GM20431 (cell line): ENCODE data around the gene RFXAP.

Experiments used
- in situ Hi-C: fragments of 300-500 bp; cut with MseI, MboI; formaldehyde crosslinking; loops from one replicate; pipeline ENCODE4 v1.15.0; 2020; ENCODE audit warnings: low sequenced_read_pairs; ENCODE audit not compliant: unreplicated experiment

Gene RFXAP

DNA sequence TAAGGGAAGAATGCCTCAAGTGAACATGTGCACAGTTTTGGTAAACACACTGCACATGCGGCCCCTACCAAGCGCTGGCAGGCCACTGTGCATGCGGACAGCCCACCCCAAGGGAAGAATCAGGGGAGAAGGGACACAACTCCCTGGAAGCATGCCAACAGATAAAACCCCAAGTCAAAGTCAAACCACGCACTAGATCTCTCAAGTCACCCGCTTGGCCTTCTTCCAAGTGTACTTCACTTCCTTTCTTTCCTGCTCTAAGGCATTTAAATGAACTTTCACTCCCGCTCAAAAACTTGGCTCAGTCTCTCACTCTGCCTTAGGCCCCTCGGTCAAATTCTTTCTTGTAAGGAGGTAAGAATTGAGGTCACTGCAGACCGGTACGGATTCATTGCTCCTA is 4.6 kb upstream of the RFXAP start:
- in situ Hi-C loops = no loop called here

GRCh38 chr13:36815062-36815461 is 4.0 kb upstream of the RFXAP start:
- in situ Hi-C loops = no loop called here

DNA sequence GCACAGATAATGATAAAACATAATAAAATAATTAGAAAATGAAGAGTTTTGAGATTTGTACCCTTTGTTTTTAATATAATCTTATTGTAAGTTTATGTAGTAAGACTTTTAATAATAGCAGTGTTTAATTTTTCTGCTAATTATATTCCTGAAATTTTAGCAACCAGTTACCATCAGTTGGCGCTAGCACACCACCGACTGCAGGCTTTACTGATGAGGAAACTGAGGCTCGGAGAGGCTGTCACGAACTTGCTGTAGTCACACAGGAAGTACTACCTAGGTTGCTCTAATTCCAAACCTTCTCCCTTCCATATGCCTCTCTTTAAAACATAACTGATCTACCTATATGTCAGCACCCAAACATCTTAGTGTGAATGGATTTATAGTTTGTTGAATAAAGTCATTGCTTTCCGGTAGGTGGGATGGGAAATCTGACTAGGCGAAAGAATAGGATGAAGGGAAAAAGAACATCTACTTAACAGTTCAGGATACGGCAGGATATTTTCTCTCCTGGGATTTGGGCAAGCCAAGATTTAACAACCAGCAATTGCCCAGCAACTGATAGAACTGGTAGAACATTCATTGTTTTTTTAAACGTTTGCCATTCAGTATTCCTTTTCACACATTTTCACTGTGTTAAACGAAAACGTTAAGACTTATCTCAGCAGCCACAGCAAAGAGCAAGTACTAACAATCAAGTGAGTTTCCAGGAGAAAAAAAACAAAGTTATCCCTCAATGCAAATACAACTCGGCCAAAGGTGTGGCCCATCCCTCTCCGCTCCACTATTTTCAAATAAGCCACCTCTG is 822 bp upstream of the RFXAP start:
- in situ Hi-C loops = no loop called here

GRCh38 chr13:36819739-36820090 is 693 bp downstream of the RFXAP start:
- in situ Hi-C loops = no loop called here

GRCh38 chr13:36820222-36820621 is 1.2 kb downstream of the RFXAP start:
- in situ Hi-C loops = no loop called here

DNA sequence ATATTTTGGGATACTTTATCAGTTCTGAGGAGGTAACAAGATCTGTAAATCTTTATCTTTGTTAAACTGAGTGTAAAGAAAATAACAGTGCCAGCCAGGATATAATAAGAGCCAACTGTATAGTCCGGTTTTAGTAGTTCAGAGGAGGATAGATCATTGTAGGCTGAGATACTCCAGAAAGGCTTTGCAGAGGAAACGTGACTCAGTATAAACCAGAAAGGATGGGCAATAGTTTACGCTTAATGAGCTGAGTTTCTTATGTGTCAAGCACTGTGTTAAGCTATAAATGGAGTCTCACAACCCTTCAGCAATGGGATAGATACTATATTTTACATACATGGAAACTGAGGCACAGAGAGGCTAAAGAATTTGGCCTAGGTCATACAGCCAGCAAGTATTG is 3.8 kb downstream of the RFXAP start:
- in situ Hi-C loops = no loop called here

DNA sequence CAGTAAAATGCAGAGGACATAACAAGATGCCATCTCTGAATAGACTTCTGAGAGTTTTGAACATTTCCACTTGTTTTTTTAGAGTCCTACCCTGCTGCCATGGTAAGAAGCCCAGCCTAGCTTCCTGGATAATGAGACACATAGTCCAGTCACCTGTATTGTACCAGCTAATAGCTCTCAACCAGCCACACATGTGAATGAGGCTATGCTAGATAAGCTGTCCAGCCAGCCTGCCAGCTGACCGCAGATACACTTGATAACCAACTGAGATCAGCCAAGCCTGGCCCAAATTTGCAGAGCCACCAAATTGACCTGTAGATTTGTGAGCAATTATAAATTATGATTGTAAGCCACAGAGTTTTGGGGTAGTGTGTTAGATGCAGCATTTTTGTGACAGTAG is 10.7 kb downstream of the RFXAP start:
- in situ Hi-C loops = no loop called here

GRCh38 chr13:36831291-36831690 is 12.3 kb downstream of the RFXAP start:
- in situ Hi-C loops = no loop called here

- in situ Hi-C loops = no loop called here
Measured at GRCh38 chr13:36834299-36834698, 15.3 kb downstream of the RFXAP start.

DNA sequence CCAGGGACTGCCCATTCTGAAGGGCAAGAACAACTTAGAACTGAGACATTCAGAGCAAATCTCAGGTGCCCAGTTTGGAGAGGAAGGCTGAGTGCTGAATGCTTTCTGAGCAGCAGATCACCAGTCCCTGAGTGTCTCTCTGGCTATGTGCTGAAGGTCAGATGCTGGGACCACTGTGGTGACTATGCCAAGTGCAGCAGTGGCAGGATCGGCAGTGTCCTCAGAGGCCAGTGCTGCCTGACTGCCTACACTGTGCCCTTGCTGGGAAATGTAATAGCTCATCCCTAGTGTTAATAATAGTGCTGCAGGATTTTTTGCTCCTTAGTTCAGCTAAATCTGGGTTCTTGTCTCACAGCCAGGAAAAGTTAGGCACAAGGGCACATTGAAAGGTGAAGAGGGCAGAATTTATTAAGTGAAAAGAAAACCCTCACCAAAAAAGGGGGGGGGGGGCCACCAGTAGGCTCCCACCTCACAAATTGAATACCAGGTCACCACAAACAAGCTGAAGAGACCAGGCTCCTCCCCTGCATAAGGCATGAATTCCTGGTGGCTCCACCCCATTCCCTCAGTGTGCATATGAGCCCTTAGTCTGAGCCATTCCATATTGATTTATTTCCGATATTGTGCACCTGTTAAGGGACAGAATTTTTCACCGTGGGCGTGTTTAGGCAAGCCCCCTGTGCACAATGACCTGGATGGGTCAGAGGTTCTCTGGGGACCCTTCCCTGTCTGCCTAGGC is 18.5 kb downstream of the RFXAP start:
- in situ Hi-C loops = no loop called here

GRCh38 chr13:36839281-36839680 is 20.3 kb downstream of the RFXAP start:
- in situ Hi-C loops = no loop called here

DNA sequence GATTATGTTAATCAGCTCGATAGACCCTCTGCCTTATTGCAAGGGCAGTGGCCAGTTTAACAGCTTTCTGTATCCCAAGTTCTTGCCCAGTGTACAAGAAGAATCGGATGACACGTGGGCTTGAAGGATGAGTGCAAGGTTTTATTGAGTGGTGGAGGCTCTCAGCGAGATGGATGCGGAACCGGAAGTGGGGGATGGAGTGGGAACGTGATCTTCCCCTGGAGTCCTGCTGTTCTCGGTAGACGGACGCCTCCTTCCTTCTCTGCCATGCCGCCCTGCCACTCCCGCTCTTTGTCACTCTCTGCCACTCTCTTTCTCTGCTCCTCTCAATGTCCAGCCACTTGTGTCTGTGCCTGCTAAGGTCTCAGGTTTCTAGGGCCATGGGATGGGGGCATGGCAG is 21.0 kb downstream of the RFXAP start:
- in situ Hi-C loops = no loop called here

DNA sequence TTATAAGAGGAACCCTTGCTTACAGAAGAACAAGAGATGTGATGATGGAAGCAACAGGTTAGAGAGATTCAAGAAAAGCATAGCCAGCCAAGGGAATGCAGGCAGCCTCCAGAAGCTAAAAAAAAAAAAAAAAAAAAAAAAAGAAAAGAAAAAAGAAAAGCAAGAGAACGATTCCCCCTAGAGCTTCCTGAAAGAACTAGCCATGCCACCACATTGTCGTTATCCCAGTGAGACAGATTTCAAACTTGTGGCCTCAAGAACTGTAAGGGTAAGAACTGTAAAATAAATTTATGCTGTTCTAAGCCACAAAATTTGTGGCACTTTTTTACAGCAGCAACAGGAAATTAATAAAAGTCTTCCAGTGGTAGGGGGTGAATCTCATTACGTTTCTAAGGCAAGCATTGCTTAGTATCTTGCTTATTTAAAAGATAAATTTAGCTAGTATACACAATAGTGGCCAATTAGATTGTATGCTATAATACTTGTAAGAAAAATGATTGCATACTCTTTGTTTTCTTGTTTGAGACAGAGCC is 21.8 kb downstream of the RFXAP start:
- in situ Hi-C loops = no loop called here

DNA sequence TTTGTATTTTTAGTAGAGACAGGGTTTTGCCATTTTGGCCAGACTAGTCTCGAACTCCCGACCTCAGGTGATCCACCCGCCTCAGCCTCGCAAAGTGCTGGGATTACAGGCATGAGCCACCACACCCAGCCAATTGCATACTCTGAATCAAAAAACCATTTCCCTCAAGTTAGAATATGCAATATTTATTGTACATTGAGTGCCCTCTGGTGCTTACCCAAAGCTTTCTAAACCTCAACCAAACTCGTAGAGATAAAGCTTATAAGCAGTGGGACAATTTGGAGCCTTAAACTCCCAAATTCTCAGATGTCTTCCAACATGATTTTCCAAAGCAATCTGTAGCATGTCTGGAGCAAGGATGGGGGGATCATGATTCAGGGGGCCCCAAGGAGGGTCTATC is 22.4 kb downstream of the RFXAP start:
- in situ Hi-C loops = no loop called here

DNA sequence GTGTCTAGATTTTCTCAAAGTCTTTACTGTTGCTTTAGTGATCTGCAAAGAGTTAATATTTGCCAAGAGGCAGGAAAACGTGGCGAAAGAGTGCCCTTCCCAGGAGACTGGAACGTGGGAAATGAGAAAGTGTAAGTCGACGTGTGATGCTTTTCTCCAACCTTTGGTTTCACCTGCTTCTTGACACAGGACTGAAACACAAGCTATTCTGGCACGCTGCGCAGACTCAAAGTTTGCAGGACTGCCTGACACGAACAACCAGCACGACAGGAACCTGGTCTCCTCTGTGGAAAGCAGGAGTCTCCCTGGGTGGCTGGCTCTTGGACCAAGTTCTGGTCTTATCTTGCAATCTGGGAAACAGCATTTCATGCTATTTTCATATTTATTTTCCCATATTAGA is 28.6 kb downstream of the RFXAP start:
- in situ Hi-C loops = no loop called here

- in situ Hi-C loops = no loop called here
Measured at GRCh38 chr13:36848199-36848982, 29.4 kb downstream of the RFXAP start.

DNA sequence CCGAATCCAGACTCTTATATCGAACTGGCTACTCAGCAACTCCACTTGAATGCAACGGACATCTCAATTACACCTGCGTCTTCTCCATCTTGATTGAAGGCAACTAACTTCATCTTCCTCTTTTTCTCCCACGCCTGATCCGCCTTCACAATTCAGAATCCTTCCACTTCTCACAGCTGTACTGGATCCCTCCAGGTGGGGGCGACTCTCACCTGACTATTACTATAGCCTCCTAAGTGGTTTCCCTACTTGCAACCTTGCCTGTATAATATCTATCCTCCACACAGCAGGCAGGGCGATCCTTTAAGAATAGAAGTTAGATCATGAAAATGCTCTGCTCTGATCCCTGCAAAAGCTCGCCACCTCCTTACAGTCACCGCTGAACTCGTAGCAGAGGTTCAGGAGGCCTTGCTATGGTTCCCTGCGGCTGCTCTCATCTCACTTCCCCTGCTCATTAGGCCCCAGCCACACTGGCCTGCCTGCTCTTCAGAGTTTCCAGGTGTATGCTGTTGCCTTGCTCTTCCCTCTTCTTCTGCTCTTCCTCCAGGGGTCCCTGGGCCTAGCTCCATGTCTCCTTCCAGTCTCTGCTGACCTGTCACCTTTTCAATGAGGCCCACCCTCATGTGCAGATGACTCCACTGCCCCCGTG is 31.9 kb downstream of the RFXAP start:
- in situ Hi-C loops = loop anchor here (10.0 kb wide), 1 partner anchor 134 kb away; no protein-coding TSS in a partner anchor

DNA sequence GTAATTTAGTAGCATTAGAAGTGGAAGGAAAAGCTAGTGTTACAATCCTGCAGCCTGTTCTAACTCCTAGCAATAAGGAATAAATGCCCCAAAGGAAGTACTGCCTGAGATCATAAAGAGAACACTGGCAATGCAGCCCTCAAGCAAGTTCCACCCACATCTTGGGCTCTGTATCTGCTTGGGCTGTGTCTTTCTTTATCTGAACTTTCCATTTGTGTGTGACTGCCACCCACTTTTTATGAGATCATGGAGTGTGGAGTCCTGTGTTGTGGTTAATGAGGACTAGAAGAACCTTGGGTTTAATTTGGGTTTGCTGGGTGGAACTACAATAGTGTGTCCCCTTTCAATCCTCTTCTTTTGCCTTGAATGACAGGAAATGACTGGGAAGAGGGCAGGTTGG is 38.2 kb downstream of the RFXAP start:
- in situ Hi-C loops = loop anchor here (10.0 kb wide), 1 partner anchor 128 kb away; no protein-coding TSS in a partner anchor

- in situ Hi-C loops = loop anchor here (10.0 kb wide), 1 partner anchor 127 kb away; no protein-coding TSS in a partner anchor
Measured at GRCh38 chr13:36858290-36858689, 39.3 kb downstream of the RFXAP start.

GRCh38 chr13:36859259-36859658 is 40.2 kb downstream of the RFXAP start:
- in situ Hi-C loops = loop anchor here (10.0 kb wide), 1 partner anchor 126 kb away; no protein-coding TSS in a partner anchor
